ENCODE measurements around the gene GAGE10.

GAGE10 gene

GRCh38 chrX:49269767-49270248 lies 33.6 kb upstream of the GAGE10 start, which contains the start of gene PPP1R3F:
Gene PPP1R3F, plus strand, starts transcription at chrX:49269793. Its CDS starts 77 bp downstream, at chrX:49269870.
- peak; percentile 91 for TF ChIP-seq YY1 (IDR thresholded peaks at IDR 0.05; ENCODE audit: low read depth)
- 0 out of 2 replicates have a peak, but pooled peaks have one; percentile 8 for TF ChIP-seq EP300 (IDR thresholded peaks at IDR 0.05; ENCODE audit: borderline replicate concordance)
- TF ChIP-seq USF1 (IDR thresholded peaks at IDR 0.05) = no peak
- TF ChIP-seq EGR1 (IDR thresholded peaks at IDR 0.05) = no peak
- TF ChIP-seq FOXM1 (IDR thresholded peaks at IDR 0.05; ENCODE audit: borderline replicate concordance, low read depth) = no peak
- peak; percentile 40; the same call in 1 of the 2 replicates for TF ChIP-seq TAF1 (IDR thresholded peaks at IDR 0.05; ENCODE audit: low read depth)
- no peak for TF ChIP-seq ZBTB7A (IDR thresholded peaks at IDR 0.05; ENCODE audit: low read depth)
- TF ChIP-seq TCF12 (IDR thresholded peaks at IDR 0.05; ENCODE audit: low read depth) = no peak
- TF ChIP-seq MAX (IDR thresholded peaks at IDR 0.05) = no peak; the same call in 1 of the 2 replicates
- TF ChIP-seq RAD21 (IDR thresholded peaks at IDR 0.05; ENCODE audit: low read depth) = no peak
- no peak for TF ChIP-seq CREB1 (IDR thresholded peaks at IDR 0.05; ENCODE audit: low read depth)

GRCh38 chrX:49270249-49270921 lies 33.1 kb upstream of the GAGE10 start:
- TF ChIP-seq EP300 (IDR thresholded peaks at IDR 0.05; ENCODE audit: borderline replicate concordance) (no peak), MAX (IDR thresholded peaks at IDR 0.05) (peak; percentile 82)

GRCh38 chrX:49271341-49271740 lies 32.1 kb upstream of the GAGE10 start:
- TF ChIP-seq USF1 (IDR thresholded peaks at IDR 0.05) (no peak), CREB1 (IDR thresholded peaks at IDR 0.05; ENCODE audit: low read depth) (no peak), FOXM1 (IDR thresholded peaks at IDR 0.05; ENCODE audit: borderline replicate concordance, low read depth) (no peak), RAD21 (IDR thresholded peaks at IDR 0.05; ENCODE audit: low read depth) (no peak), CEBPB (IDR thresholded peaks at IDR 0.05) (no peak), TCF12 (IDR thresholded peaks at IDR 0.05; ENCODE audit: low read depth) (no peak), YY1 (IDR thresholded peaks at IDR 0.05; ENCODE audit: low read depth) (no peak), NFIC (IDR thresholded peaks at IDR 0.05) (no peak), EGR1 (IDR thresholded peaks at IDR 0.05) (no peak), REST (IDR thresholded peaks at IDR 0.05; ENCODE audit: low read depth) (no peak), MAX (IDR thresholded peaks at IDR 0.05) (no peak), TEAD4 (IDR thresholded peaks at IDR 0.05) (no peak), ZBTB7A (IDR thresholded peaks at IDR 0.05; ENCODE audit: low read depth) (no peak), TAF1 (IDR thresholded peaks at IDR 0.05; ENCODE audit: low read depth) (no peak)

- TF ChIP-seq USF1 (IDR thresholded peaks at IDR 0.05) (no peak), YY1 (IDR thresholded peaks at IDR 0.05; ENCODE audit: low read depth) (no peak), RAD21 (IDR thresholded peaks at IDR 0.05; ENCODE audit: low read depth) (no peak), EGR1 (IDR thresholded peaks at IDR 0.05) (no peak), REST (IDR thresholded peaks at IDR 0.05; ENCODE audit: low read depth) (no peak), TAF1 (IDR thresholded peaks at IDR 0.05; ENCODE audit: low read depth) (no peak), MAX (IDR thresholded peaks at IDR 0.05) (no peak), NFIC (IDR thresholded peaks at IDR 0.05) (no peak), CEBPB (IDR thresholded peaks at IDR 0.05) (no peak)
These were observed 31.0 kb upstream of the GAGE10 start for GRCh38 chrX:49272421-49272820.

- TF ChIP-seq EP300 (IDR thresholded peaks at IDR 0.05; ENCODE audit: borderline replicate concordance) (no peak), TAF1 (IDR thresholded peaks at IDR 0.05; ENCODE audit: low read depth) (no peak), CEBPB (IDR thresholded peaks at IDR 0.05) (no peak), ZBTB7A (IDR thresholded peaks at IDR 0.05; ENCODE audit: low read depth) (no peak), NFIC (IDR thresholded peaks at IDR 0.05) (no peak), TCF12 (IDR thresholded peaks at IDR 0.05; ENCODE audit: low read depth) (no peak), TEAD4 (IDR thresholded peaks at IDR 0.05) (no peak), RAD21 (IDR thresholded peaks at IDR 0.05; ENCODE audit: low read depth) (no peak), CREB1 (IDR thresholded peaks at IDR 0.05; ENCODE audit: low read depth) (no peak), USF1 (IDR thresholded peaks at IDR 0.05) (no peak), REST (IDR thresholded peaks at IDR 0.05; ENCODE audit: low read depth) (no peak), MAX (IDR thresholded peaks at IDR 0.05) (no peak), EGR1 (IDR thresholded peaks at IDR 0.05) (no peak), FOXM1 (IDR thresholded peaks at IDR 0.05; ENCODE audit: borderline replicate concordance, low read depth) (no peak), YY1 (IDR thresholded peaks at IDR 0.05; ENCODE audit: low read depth) (no peak)
These were observed 30.2 kb upstream of the GAGE10 start for GRCh38 chrX:49273181-49273727.
